Measurements from ENCODE around the gene TMEM120B. TPM values are rescaled to one million over a fixed set of nuclear protein-coding genes. Genes with fewer than 3 reads are reported as not detected.

The TMEM120B gene
- total RNA-seq, 2 experiments from 2014 or later = 12.4 to 21.5 TPM

- POLR2A ChIA-PET = no interaction called here
- Histone ChIP-seq H3K36me3 (ENCODE audit: insufficient read depth, low read length) (no peaks in the 10 kb centered on the region), H3K4me2 (ENCODE audit: low read length) (peak overlapping the region; percentile 37), H3K79me2 (ENCODE audit: insufficient read depth, low read depth, low read length) (peaks cover 15% of the 10 kb centered on the region; the same call in 1 of the 2 replicates), H3K4me1 (ENCODE audit: insufficient read depth, low read length, poor library complexity, severe bottlenecking) (peaks cover 40% of the 10 kb centered on the region), H3K27ac (ENCODE audit: low read depth, low read length, poor library complexity, severe bottlenecking) (no peak overlapping the region), H2AFZ (ENCODE audit: low read length) (no peak overlapping the region), H3K9me2 (ENCODE audit: insufficient read depth, low read length) (no peaks in the 10 kb centered on the region), H3K4me3 (ENCODE audit: low read depth, low read length, poor library complexity, severe bottlenecking) (no peak overlapping the region), H3K9me3 (ENCODE audit: low read length) (no peaks in the 10 kb centered on the region), H4K20me1 (ENCODE audit: insufficient read depth, low read length) (no peaks in the 10 kb centered on the region; the same call in 1 of the 2 replicates)
- no peak for DNase-seq (ENCODE audit: low spot score)
- BruUV-seq (replicated peaks) = no TSS peak
- TF ChIP-seq CTCF (conservative IDR thresholded peaks at IDR 0.05; ENCODE audit: low read length) = no peak
- no peak for TF ChIP-seq EZH2phosphoT487 (IDR thresholded peaks at IDR 0.05; ENCODE audit: borderline replicate concordance, low read depth, low read length)
- intact Hi-C loops (cut with micrococcal nuclease; ENCODE audit: unreplicated experiment) = no loop called here
- CTCF ChIA-PET (ENCODE audit: unreplicated experiment) = no interaction called here
These were observed 3.0 kb upstream of the TMEM120B start for GRCh38 chr12:121709478-121709961.

- CTCF ChIA-PET (ENCODE audit: unreplicated experiment) = interaction anchor here (0.7 to 1.1 kb wide), 2 partner anchors 62 to 83 kb away, joined by 3 to 5 read pairs; no protein-coding TSS in a partner anchor
- no peaks in the 10 kb centered on the region for H3K9me2 ChIP-seq (ENCODE audit: insufficient read depth, low read length)
- peaks cover 40% of the 10 kb centered on the region for H3K4me1 ChIP-seq (ENCODE audit: insufficient read depth, low read length, poor library complexity, severe bottlenecking)
- no TSS peak for BruUV-seq (replicated peaks)
- peak overlapping the region; percentile 85 for H3K4me3 ChIP-seq (ENCODE audit: low read depth, low read length, poor library complexity, severe bottlenecking)
- TF ChIP-seq CTCF (conservative IDR thresholded peaks at IDR 0.05; ENCODE audit: low read length) (no peak), EZH2phosphoT487 (IDR thresholded peaks at IDR 0.05; ENCODE audit: borderline replicate concordance, low read depth, low read length) (no peak)
- H3K27ac ChIP-seq (ENCODE audit: low read depth, low read length, poor library complexity, severe bottlenecking) = no peak overlapping the region
- H4K20me1 ChIP-seq (ENCODE audit: insufficient read depth, low read length) = no peaks in the 10 kb centered on the region; the same call in 1 of the 2 replicates
- POLR2A ChIA-PET = interaction anchor here (0.7 to 2.2 kb wide), 8 partner anchors 10 to 90 kb away, joined by 3 to 9 read pairs (median 6); no protein-coding TSS in a partner anchor
- no peaks in the 10 kb centered on the region for H3K36me3 ChIP-seq (ENCODE audit: insufficient read depth, low read length)
- peaks cover 15% of the 10 kb centered on the region; the same call in 1 of the 2 replicates for H3K79me2 ChIP-seq (ENCODE audit: insufficient read depth, low read depth, low read length)
- H2AFZ ChIP-seq (ENCODE audit: low read length) = peak overlapping the region; percentile 90; the same call in 1 of the 2 replicates
- H3K9me3 ChIP-seq (ENCODE audit: low read length) = no peaks in the 10 kb centered on the region
- intact Hi-C loops (cut with micrococcal nuclease; ENCODE audit: unreplicated experiment) = loop anchor here (5.0 kb wide), 1 partner anchor 81 kb away; the partner anchor contains the start of gene RHOF
- DNase-seq (ENCODE audit: low spot score) = no peak
- peak overlapping the region; percentile 100 for H3K4me2 ChIP-seq (ENCODE audit: low read length)
These were observed 977 bp upstream of the TMEM120B start for GRCh38 chr12:121711361-121712189.

All from OCI-LY7 (cell line).